ENCODE data around the gene CYP46A1.

The CYP46A1 gene

DNA sequence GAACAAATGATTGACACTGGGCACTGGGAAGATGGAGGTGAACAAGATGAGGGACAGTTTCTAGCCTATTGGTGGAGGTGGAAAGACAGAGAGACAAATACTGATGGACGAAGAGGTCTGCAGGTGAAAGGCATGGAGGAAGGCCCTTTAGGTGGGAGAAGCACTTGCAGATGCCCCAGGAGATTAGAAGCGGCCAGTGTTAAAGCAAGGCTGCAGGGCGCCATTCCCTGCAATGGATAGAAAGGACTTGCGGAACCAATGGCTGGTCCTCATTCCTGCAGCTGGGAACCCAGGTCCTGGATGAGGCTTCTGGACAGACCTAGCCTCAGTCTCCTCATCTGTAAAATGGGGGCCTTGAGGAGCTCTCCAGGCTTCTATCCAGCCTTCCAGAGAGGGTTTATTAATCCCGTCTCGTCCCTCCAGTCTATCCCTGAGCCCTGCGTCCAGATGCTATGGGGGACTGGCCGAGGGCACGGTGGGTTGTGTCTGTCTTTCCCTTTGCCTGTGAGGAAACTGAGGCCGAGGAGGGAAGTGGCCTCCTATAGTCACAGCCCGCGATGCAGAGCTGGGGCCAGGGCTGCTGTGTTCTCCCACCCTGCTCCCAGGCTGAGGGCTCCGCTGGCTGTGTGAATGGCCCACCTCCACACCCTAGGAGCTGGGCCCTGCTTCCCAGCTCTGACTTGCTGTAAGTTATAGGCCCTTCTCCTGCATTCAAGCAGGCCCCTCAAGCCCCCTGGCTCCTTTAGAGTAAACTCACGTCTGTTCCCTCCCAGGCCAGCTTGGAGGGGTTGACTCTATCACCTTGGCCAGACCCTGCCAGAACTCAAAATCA is 33.0 kb downstream of the CYP46A1 start:
- no peak for DNase-seq

DNA sequence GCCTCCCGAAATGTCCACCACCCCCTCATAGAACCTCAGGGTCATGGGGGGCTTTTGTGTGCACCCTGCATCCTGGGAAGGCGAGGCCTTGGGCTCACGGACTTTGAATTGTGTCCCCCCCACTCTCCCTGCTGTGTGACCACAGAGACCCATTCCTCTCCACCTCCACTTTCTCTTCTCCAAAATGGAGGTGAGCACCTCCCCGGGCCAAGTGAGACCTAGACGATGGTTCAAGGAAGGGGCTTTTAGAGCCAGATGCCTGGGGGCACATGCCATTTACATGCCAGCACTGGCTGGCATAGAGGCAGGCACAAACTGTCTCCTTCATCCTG is 33.5 kb downstream of the CYP46A1 start:
- DNase-seq: no peak

DNA sequence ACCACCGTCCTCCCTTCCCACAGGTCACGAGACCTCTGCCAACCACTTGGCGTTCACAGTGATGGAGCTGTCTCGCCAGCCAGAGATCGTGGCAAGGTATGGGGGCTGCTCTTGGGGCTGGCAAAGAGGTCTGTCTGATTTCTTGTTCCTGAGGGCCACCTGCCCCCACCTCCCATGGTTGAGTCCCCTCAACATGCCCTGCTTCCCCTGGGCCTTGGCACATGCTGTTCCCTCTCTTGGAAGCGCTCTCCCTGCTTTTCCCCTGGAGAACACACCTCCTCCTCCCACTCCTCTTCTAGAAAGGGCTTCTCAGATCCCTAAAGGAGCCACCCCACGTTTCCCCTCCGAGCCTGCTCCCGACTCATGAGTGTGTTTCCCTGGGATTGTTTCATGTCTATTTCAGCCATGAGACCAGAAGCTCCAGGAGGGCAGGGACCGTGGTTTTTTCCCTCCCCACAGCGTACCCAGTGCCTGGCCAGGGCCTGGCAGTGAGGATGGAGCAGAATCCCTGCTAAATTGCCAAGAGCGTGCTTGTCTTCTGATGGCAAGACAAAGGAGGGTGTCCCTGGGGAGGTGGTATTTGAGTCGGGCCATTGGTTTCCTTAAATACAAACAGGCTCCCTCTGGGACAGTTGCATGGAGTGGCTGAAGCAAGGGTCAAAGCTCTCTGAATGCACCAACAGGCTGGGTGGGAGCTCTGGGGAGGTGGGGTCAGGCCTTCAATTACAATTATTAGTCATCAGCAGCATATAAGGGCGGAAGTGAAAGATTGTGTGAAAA is 34.1 kb downstream of the CYP46A1 start:
- no peak for DNase-seq

DNA sequence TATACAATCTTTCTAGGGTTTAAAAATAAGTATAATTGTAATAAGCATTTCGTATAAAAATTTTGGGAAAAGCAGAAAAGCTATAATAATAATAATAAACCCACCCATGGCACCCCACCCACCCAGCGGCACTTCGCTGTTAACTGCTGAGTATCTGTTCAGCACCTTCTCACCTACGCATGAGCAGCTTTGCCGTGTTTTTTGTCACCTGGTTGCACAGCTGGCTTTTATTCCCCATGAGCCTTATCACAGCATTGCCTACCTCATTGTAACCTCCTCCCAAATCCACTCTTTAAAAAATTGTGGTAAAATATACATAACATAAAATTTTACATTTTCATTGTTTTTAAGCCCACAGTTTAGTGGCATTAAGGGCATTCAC is 34.7 kb downstream of the CYP46A1 start:
- DNase-seq: no peak

DNA sequence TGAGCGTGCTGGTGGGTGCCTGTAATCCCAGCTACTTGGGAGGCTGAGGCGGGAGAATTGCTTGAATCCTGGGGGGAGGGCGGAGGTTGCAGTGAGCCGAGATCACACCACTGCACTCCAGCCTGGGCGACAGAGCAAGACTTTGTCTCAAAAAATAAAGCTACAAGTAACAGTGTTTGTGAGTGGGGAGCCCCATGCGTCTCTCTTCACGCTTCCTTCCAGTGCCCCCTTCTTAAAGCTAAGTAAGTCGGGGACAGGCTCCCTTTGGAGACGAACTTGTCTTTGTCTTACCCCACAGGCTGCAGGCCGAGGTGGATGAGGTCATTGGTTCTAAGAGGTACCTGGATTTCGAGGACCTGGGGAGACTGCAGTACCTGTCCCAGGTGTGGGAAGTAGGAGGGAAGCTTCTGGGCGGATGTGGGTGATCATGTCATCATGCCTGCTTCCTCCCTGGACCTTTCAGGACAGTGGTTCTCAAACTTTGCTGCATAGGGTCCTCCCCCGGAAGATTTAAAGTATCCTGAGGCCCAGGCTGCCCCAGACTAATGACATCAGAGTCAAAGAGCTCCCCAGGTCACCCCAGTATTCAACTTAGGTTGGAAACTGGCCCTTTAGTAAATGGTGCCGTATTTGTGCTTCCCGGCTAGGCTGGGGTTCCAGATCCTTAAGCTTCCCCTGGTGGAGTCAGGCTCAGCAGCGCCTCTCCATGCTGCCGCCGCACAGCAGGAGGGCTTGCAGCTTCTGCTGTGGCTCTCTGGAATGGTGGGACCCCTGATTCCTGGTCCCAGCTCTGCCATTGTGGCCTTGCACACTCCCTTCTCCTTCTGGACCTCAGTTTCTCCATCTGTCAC is 37.1 kb downstream of the CYP46A1 start:
- no peak for DNase-seq

DNA sequence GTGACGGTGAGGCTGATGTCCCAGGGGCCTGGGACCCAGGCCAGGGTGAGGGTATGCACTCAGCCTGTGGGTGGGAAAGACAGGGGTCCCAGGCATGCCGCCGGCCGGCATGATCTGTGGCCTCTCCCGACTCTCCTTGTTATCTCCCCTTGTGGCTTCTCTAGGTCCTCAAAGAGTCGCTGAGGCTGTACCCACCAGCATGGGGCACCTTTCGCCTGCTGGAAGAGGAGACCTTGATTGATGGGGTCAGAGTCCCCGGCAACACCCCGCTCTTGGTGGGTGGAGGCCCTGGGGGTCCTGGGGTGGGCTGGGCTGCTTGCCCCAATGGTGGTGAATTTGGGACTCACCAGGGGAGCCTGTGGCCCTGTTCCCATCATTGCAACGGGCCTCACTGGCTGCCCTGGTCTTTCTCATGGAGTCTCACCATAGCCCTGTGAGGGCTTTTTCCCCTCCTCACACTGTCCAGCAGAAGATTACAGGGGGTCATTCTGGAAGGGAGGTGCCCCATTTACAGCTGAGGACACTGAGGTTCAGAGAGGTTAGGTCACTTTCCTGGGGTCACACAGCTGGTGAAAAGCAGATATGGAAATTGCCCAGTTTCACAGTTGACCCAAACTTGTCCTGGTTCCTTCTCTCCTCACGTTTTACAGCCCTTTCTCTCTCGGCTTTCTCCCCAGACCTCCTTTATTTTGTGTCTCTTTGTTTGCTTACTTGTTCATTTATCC is 37.9 kb downstream of the CYP46A1 start:
- DNase-seq: no peak

DNA sequence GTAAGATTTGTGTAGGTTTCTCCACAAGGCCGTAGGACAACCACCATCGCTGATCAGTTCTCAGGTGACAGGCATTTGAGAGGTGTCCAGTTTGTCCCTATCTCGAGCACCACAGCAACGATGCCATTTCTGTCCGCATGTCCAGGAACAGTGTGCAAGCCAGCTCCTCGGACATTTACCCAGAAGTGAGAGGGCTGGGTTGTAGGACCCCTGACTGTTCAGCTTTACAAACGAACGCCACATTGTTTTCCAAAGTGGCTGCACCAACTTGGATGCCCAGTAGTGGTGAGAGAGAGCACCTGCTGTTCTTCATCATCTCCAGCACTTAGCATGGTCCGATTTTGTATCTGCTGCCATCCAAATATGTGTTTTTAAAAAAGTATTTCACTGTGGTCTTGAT is 38.6 kb downstream of the CYP46A1 start:
- DNase-seq: no peak

DNA sequence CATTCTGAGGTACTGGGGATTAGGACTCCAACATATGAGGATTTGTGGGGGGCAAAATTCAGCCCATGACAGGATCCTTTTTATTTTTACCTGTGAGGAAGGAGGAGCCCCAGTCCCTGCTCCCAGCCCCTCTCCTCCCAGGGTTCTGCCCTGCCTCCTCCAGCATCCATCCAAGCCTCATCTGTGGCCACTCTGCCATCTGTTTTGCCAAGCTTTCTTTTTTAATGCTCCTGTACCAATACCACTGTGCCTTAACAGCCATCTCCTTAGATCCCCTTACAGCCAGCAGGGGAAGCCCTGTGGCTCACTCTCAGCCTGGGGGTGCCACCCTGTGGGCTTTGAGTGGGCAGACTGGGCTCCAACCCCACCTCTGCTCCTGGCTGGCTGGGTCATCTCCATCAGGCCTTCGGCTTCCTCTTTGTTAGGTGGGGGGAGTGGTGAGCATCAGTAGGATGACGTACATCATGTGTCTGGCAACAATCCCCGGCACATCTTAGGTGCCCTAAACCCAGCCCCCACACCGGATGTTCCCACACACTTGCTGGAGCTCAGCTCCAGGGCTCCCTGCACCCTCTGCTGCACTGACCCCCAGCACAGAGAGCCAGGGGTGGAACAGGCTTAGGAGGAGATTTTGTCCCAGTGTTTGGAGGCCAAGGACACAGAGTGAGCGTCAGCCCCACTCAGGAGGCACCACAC is 40.2 kb downstream of the CYP46A1 start:
- DNase-seq: no peak

DNA sequence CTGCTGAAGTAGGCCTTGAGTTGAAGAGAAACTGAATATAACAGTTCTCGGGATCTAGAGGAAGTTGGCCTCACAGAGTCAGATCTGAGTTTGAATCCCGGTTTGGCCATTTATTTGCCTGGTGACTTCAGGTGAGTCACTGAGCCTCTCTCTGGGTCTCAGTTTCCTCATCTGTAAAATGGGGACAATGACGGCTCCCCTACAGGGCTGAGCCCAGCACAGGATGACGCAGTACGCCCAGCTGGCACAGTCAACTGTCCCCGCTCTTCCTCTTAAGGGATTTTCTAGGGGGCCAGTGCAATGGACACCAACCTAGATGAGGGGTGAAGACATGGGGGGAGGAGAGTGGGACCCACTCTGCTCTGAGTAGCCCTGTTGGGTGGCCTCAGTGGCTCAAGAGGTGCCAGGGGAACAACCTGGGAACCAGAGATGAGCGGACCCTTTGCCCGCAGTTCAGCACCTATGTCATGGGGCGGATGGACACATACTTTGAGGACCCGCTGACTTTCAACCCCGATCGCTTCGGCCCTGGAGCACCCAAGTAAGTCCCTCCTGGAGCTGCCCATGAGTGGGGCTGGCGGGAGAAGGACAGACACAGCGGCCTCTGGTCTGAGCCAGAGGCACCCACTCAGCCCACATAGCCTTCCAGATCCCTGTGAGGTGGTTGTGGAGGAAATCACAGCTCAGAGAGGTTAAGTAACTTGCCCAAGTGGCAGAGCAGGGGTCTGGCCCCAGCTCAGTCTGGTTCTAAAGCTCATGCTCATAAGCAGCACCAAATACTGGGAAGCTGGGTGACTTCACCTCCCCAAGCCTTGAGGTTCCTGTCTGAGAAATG is 41.1 kb downstream of the CYP46A1 start:
- DNase-seq: no peak

DNA sequence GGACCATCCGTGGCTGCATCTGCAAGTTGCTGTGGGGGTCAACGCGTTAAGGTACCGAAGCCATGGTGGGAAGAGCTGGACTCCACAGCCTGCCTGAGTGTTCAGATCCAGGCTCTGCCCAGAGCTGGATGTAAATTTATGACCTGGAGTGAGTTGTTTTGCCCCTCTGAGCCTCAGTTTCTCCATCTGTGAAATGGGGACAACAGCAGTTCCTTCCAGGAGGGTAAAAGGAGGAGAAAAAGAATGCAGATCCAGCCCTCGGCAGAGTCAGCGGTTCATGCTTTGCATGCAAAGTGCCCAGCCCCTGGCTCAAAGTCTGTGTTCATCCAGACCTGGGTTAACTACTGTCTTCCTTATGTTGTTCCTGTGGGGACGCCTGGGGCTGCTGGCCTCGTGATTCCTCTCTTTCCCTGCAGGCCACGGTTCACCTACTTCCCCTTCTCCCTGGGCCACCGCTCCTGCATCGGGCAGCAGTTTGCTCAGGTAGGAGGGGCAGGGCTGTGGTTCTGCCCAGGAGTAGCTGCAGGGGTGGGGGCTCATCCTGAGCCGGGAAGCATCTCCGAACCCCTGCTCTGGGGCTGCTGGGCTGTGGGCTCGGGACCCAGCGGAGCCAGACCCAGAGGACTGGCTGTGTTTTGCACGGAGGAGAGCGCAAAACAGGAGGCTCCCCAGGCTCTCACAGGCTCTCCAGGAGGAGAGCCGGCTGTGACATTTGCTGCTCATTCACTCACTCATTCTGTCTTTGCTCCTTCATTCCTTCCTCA is 41.9 kb downstream of the CYP46A1 start:
- DNase-seq: no peak

DNA sequence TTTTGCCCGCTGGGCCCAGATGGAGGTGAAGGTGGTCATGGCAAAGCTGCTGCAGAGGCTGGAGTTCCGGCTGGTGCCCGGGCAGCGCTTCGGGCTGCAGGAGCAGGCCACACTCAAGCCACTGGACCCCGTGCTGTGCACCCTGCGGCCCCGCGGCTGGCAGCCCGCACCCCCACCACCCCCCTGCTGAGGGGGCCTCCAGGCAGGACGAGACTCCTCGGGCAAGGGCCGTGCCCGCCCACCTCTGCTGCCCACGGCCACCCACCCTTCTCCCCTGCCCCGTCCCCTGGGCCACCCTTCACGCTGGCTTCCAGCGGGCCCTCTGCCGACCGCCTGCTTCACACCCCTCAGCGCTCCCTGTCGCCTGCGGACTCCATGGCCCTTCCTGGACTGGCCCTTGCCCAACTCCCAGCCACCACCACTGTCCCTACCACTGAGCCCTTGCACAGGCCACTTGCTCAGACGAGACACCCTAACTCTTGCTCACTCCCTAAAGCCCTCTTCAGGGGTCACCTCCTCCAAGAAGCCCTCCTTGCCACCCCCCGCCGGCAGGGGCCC is 42.5 kb downstream of the CYP46A1 start:
- DNase-seq: no peak

DNA sequence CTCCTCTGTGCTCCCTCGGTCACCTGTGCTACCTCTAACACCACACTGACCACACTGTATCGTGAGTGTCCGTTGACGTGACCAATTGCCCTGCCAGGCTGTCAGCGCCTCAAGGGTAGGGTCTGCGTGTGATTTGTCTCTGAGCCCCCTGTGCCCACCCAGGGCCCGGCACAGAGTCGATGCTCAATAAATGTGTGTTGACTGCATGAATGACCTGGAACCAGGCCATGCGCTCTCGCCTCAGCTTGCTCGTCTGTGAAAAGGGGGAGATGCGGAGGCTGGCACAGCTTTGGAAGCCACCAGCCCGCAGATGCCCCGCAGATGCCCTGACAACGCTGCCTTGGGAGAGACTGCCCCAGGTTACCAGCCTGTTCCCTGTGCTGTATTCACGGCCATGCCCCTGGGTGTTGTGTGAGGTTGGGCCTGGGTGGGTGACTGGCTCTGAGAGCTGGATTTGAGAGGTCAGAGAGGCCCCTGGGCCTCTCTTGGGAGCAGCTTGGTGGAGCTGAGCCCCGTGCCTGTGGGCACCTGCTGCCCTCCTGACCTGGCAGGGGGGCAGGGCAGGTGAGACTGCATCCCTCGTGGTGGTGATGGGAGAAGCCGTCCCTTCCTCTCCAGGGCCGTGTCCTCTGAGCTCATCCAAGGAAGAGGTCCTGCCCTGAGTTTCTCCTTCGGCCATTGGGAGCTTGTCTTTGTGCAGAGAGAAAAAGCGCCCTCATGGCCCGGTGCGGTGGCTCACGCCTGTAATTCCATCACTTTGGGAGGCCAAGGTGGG is 43.2 kb downstream of the CYP46A1 start:
- no peak for DNase-seq

DNA sequence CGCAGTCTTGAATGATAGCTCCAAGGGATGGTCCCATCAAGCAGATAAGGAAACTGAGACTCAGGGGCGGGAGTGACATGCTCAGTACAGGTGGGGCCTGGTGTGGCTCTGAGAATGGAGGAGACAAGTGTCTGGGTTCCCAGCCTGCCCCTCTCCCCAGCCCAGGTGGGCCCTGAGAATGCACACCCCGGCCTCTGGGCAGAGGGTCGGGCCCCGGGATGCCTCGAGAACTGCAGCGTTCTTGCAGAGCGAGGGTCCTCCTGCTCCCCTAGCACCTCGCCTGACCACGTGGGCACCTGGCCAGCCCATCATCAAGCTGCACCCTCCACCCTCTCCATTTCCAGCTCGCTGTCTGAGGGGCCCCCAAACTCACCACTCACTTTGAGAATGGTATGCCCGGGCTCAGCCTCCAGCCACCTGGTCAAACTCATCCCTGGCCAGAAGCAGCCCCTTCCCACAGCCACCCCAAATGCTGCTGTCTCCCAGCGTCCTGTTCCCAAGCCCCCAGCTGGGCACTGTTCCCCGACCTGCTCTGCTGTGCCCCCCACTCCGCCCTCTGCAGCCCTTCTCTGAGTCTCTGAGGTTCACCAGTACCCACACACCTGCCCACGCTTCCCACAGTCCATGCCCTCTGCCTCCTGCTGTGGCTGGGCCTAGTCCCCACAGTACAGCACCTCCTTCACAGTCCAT is 44.3 kb downstream of the CYP46A1 start:
- DNase-seq: no peak

DNA sequence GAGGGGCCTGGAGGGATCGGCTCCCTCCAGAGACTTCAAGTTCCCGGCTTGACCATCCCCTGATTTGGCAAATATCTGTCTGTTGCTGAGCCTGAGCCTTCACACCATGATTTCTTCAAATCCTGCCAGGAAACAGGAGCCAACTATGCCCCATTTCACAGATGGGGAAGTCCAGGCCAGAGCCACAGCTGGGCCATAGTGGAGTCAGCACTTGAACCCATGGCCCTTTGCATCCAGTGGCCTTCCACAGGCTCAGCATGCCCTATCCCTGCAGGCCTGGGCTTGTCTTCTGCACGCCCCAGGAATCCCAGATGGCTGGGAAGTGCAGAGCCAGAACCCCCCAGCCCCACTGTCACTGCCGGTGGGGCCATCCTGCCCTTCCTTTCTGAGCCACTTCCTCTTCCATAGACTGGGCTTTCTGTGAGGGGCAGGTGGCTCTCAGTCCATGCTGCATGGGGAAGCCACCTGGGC is 44.9 kb downstream of the CYP46A1 start:
- no peak for DNase-seq

DNA sequence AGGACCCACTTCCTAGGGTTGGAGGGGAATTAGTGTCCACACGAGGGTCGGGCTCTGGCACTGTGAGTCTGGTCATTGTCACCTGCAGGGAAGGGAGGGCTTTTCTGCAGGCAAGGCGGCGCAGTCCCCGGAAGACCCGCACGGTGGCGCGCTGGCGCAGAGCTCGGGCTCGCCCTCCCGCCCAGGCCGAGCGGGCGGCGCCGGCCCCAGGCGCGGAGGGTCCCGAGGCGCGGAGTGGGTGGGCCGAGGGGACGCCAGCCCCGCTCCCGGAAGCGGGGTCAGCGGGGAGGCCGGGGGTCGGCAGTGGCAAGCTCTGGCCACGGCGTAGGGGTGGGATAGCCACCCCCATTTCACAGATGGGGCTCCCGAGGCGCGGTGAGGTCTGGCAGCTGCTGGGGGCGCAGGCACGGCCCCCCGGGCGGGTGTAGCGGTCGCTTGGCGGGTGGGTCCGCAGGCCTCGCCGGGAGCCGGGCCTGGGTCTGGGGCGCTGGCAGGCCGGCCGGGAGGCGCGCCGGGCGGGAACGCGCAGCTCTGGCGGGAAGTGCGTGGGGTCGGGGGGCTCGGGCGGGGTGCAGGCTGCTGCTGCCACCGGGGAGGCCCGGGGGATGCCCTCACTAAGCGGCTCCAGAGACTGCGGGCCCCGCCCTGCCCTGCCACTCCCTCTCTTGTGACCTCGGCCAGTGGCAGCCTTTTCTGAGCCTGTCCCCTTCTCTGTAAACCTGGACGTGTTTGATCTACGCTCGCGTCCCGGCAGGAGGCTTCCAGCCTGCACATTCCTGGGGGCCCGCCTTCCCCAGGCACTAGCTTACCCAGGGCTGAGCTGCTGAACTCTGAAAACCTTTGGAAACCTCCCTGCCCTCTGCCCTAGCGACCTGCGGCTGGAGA is 46.1 kb downstream of the CYP46A1 start:
- DNase-seq: peak; percentile 19

DNA sequence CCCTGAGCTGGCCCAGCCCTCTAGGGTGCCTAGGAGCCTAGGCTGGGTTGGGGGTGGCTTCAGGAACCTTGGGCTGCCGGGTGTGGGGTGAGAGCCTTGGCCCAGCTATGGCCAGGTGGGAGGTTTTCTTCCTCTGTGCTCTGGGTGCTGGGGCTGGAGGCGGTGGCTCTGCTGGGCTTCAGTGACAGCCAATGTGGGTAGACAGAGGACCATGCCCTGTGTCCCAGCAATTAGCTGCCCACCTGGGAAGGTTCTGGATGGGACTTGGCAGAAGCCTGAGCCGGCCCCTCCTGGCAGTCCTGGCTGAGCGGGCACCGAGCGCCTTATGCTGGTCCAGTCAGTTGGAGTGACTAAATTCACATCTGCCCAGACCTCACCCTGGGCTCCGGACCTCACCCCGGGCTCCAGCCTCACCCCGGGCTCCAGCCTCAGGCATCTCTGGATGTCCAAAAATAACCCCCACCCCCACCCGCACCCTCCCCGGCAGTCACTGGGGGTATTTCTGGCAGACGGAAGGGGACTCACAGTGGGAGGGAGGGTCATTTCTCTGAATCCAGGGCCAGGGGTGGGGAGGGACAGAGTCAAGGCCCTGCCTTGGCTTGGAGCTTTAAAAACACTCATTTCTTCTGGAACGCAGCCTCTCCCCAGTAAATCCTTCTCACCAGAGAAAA is 46.9 kb downstream of the CYP46A1 start:
- DNase-seq: no peak

Data from hematopoietic multipotent progenitor cell treated with erythropoietin and hydrocortisone succinate and interleukin-3 and kit ligand, for 8 days (in vitro differentiated cells).